ENCODE data around the gene SPP2. TPM values are rescaled to one million over a fixed set of nuclear protein-coding genes. Genes with fewer than 3 reads are reported as not detected.

Gene SPP2
- total and polyA plus RNA-seq, 2 donors = not detected

DNA sequence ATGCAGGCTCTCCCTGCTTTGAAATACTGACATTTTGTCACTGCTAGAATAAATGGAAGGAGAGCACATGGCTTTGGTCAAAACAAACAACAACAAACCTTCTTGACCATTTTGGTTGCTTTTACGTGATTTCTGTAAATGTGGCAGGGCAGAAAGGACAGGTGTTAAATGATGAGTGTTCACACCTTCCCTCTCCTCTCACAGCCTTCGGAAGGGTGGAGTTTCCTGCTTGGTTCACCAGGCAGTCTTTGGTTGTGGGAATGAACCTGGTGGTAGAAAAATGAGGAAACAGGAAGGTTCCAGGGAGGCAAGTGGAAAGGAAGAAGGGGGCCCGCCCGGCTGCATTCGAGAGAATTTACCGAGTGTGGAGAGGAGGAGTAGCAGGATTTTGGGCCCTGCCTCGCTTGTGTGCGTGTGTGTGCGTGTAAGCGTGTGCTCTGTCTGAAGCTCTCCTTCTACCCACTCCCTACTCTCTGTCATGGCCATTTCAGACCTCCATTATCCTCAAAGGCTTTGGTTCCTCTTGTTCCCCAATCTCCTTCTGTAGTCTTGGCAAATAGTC, 23.7 kb upstream of the SPP2 start:
- DNase-seq (ENCODE audit: extremely low spot score) = no peak
- H3K36me3 ChIP-seq (ENCODE audit: insufficient read depth) = no peaks in the 10 kb centered on the region
- WGBS = 78% methylated on average over 10 of the region's 10 CpGs
- no peak overlapping the region for H3K4me3 ChIP-seq (ENCODE audit: low read depth, low read length)
- H3K4me1 ChIP-seq (ENCODE audit: insufficient read depth) = no peaks in the 10 kb centered on the region
- H3K27ac ChIP-seq (ENCODE audit: low read depth) = no peak overlapping the region

DNA sequence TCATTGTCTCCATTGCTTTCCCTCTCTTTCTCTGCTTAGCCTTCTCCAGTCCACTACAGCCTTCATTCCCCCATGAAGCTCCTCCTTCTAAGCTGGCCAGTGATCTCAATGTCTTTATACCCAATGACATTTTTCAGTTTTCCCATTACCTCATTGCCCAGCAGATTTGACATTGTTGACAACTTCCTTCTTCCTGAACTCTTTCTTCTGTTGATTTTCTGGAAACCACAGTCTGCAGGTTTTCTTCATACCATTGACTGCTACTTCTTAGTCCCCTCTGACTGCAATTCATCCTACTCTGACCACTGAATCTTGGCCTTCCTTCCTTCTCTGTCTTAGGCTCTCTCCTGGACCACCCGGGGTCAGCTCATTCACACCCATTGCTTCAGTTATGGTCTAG, 22.9 kb upstream of the SPP2 start:
- no peak overlapping the region for H3K4me3 ChIP-seq (ENCODE audit: low read depth, low read length)
- 90% methylated on average over 1 of the region's 1 CpG for WGBS
- H3K36me3 ChIP-seq (ENCODE audit: insufficient read depth) = no peaks in the 10 kb centered on the region
- DNase-seq (ENCODE audit: extremely low spot score) = no peak
- no peaks in the 10 kb centered on the region for H3K4me1 ChIP-seq (ENCODE audit: insufficient read depth)
- no peak overlapping the region for H3K27ac ChIP-seq (ENCODE audit: low read depth)

DNA sequence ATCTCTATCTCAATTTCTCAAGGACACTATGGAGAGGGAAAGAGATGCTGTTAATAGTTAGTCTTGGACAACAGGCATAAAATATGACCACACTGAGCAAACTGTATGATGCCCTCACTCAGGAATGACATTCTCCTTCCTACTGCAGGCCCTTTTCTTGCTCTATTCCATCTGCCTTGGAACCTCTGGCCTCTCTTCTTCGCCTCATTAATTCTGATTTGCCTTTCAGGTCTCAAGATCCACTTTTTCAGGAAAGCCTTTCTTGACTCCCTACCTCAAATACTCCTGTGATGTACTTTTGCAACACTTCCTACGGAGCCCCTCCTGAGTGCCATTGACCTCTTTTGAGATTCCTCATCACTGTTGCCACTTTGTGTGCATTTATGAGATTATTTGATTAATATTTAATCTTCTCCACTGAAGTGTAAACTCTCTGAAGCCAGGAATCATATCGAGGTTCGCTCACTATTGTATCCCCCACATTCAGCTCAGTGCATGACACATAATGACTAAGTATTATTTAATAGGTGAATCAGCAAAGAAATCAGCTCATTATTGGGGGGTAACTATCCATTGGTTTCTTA, 21.3 kb upstream of the SPP2 start:
- DNase-seq (ENCODE audit: extremely low spot score) = no peak
- Histone ChIP-seq H3K4me1 (ENCODE audit: insufficient read depth) (no peaks in the 10 kb centered on the region), H3K27ac (ENCODE audit: low read depth) (no peak overlapping the region), H3K4me3 (ENCODE audit: low read depth, low read length) (no peak overlapping the region), H3K36me3 (ENCODE audit: insufficient read depth) (no peaks in the 10 kb centered on the region)
- WGBS = 89% methylated on average over 4 of the region's 4 CpGs

DNA sequence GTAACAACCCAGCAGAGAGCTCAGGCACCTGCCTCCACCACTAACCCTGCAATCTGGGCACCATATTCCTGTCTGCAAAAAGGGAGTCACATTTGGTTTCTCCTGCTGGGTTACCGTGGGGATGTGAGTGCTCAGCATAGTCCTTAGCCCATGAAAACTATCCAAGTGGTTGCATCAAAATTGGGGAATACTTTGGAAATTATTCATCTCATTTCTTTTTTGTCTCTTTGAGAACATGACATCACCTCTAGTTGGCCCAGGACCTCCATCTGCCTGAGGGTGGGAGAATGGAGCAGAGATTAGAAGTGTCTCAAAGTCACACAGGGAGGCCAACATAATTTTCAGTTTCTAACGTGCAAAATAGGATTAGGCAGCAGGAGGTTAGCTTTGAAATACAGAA, 19.3 kb upstream of the SPP2 start:
- DNase-seq (ENCODE audit: extremely low spot score) = no peak
- no peaks in the 10 kb centered on the region for H3K4me1 ChIP-seq (ENCODE audit: insufficient read depth)
- H3K4me3 ChIP-seq (ENCODE audit: low read depth, low read length) = no peak overlapping the region
- WGBS = 63% methylated on average over 2 of the region's 2 CpGs
- no peak overlapping the region for H3K27ac ChIP-seq (ENCODE audit: low read depth)
- H3K36me3 ChIP-seq (ENCODE audit: insufficient read depth) = no peaks in the 10 kb centered on the region

DNA sequence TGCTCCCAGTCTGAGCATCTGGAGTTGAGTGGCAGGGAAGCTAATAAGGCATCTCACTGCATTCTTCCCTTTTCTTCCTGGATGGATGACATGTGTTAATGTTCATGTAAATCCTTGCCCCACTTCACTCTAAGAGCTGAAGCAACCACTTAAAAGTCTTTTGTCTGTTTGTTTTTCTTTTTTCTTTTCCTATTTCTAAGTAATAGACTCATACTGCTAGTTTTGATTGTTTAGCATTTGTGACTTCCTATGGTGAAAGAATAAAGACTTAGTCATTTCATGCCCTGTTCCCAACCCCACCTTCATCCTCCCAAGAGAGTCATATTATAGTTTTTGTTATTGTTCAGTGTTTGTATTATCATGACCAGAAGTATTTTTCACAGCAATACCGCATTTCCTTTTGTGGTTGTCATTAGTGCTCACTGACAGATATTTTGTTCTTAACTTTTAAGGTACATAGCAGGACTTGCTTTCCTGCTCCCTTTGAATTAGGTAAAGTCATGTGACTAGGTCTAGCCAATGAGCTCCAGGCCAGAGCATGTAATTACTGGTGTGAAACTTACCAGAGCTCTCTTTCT, 18.1 kb upstream of the SPP2 start:
- Histone ChIP-seq H3K36me3 (ENCODE audit: insufficient read depth) (no peaks in the 10 kb centered on the region), H3K27ac (ENCODE audit: low read depth) (no peak overlapping the region), H3K4me3 (ENCODE audit: low read depth, low read length) (no peak overlapping the region), H3K4me1 (ENCODE audit: insufficient read depth) (no peaks in the 10 kb centered on the region)
- DNase-seq (ENCODE audit: extremely low spot score) = no peak
- WGBS = 85% methylated on average over 1 of the region's 1 CpG

DNA sequence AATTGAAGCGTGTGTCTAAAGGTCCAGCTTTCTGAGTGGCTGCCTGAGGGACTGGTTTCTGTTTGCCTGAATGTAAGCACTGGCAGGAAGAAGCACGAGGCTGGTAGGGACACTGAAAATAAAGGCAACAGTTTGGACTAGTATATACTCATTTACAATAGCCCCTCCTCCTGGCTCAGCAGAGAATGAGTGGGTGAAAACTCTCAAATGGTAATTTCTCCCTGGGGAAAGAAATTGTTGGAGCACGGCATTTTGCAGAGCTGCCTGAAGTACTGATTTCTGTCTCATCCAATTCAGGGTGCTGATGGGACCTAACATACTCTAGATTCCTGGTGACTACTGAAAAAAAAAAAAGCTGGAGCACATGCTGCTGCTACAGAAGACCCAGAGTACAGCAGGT, 17.3 kb upstream of the SPP2 start:
- H3K4me1 ChIP-seq (ENCODE audit: insufficient read depth) = no peaks in the 10 kb centered on the region
- H3K36me3 ChIP-seq (ENCODE audit: insufficient read depth) = no peaks in the 10 kb centered on the region
- no peak overlapping the region for H3K27ac ChIP-seq (ENCODE audit: low read depth)
- no peak for DNase-seq (ENCODE audit: extremely low spot score)
- no peak overlapping the region for H3K4me3 ChIP-seq (ENCODE audit: low read depth, low read length)
- 79% methylated on average over 3 of the region's 3 CpGs for WGBS

DNA sequence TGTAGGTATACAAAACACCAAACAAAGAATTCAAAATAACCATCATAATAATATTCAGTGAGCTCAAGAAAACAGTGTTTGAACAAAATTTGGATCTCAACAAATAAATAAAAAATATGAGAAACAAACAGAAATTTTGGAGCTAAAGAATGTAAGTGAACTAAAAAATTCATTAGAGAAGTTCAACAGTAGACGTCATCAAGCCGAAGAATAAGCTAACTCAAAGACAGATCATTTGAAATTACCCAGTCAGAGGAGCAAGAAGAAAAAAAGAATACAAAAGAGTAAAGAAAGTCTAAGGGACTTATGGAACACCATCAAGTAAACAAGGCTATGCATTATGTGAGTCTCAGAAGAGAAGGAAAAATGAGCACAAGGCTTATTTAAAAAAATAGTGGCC, 16.6 kb upstream of the SPP2 start:
- H3K27ac ChIP-seq (ENCODE audit: low read depth) = no peak overlapping the region
- WGBS = 93% methylated on average over 2 of the region's 2 CpGs

DNA sequence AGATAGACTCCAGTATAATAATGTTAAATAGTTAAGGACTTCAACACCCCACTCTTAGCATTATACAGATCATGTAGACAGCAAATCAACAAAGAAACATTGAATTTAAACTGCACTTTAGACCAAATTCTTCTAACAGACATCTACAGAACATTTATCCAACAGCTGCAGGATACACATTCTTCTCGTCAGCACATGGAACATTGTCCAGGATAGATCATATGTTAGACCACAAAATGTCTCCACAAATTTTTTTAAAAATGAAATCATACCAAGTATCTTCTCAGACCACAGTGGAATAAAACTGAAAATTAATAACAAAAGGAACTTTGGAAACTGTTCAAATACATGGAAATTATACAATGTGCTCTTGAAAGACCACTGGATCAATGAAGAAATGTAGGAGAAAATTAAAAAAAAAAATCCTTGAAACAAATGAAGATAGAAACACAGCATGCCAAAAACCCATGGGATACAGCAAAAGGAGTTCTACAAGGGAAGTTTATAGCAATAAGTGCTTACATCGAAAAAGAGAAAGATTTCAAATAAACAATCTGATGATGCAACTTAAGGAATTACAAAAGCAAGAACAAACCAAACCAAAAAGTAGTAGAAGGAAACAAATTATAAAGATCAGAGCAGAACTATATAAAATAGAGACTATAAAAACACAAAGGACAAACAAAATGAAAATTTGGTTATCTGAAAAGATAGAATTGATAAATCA, 12.3 kb upstream of the SPP2 start:
- DNase-seq (ENCODE audit: extremely low spot score) = no peak
- no peak overlapping the region for H3K27ac ChIP-seq (ENCODE audit: low read depth)
- 55% methylated on average over 2 of the region's 2 CpGs for WGBS
- no peaks in the 10 kb centered on the region for H3K36me3 ChIP-seq (ENCODE audit: insufficient read depth)
- H3K4me1 ChIP-seq (ENCODE audit: insufficient read depth) = no peaks in the 10 kb centered on the region
- no peak overlapping the region for H3K4me3 ChIP-seq (ENCODE audit: low read depth, low read length)

More for the DNA sequence above, 16.6 kb upstream of the SPP2 start:
- no peaks in the 10 kb centered on the region for H3K4me1 ChIP-seq (ENCODE audit: insufficient read depth)
- DNase-seq (ENCODE audit: extremely low spot score) = no peak
- no peak overlapping the region for H3K4me3 ChIP-seq (ENCODE audit: low read depth, low read length)
- H3K36me3 ChIP-seq (ENCODE audit: insufficient read depth) = no peaks in the 10 kb centered on the region

DNA sequence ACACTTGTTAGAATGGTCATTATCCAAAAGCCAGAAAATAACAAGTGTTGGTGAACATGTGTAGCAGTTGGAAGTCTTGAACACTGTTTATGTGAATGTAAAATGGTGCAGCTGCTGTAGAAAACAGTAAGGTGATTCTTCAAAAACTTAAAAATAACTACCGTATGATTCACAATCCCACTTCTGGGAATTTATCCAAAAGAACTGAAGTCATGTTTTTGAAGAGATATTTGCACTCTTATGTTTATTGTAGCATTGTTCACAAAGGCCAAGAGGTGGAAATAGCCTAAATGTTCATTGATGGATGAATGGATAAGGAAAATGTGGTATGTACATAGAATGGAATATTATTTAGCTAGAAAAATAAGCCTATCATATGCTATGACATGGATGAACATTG, 6.3 kb upstream of the SPP2 start:
- DNase-seq (ENCODE audit: extremely low spot score) = no peak
- WGBS = 18% methylated on average over 1 of the region's 1 CpG
- Histone ChIP-seq H3K4me3 (ENCODE audit: low read depth, low read length) (no peak overlapping the region), H3K4me1 (ENCODE audit: insufficient read depth) (no peaks in the 10 kb centered on the region), H3K36me3 (ENCODE audit: insufficient read depth) (no peaks in the 10 kb centered on the region), H3K27ac (ENCODE audit: low read depth) (no peak overlapping the region)

DNA sequence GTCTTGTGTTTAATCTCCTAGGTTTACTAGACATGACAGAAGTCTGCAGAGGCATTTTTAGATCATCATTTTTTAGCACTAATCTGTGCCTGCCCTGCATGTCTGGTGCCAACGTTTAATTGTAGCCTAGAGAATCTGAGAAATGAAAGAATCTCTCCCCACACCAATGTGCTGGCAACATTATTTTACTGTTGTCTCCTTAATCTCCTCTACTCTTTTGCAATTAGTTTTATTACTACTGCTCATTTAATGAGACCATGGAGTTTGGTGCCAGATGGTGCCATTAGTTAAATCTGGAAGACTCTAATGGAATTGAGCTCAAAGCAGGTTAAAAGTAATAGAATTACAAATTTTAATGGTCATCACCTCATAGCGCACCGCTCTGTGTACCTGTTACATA, 4.0 kb upstream of the SPP2 start:
- DNase-seq (ENCODE audit: extremely low spot score) = no peak
- whole genome bisulfite sequencing = 71% methylated on average over 3 of the region's 3 CpGs
- H3K4me1 ChIP-seq (ENCODE audit: insufficient read depth) = no peaks in the 10 kb centered on the region
- H3K27ac ChIP-seq (ENCODE audit: low read depth) = no peak overlapping the region
- no peak overlapping the region for H3K4me3 ChIP-seq (ENCODE audit: low read depth, low read length)
- no peaks in the 10 kb centered on the region for H3K36me3 ChIP-seq (ENCODE audit: insufficient read depth)

DNA sequence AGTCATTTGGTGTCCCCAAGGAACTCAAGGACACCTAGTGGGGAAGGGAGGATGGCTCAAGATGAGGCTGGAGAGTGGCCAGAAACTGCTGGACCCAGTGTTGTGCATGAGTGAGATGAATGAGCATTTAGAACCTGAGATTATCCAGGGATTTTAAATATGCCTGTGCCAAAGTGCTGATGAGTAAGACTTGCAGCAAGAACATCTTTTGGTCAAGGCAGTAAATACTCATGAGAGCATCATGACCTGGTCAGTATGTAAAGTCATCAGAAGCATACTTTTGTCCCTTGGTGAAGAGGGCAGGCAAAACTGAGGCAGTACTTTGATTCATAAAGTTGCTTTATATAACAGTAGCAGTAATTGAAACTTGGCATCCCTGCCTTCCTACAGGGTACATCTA, 3.1 kb upstream of the SPP2 start:
- Histone ChIP-seq H3K27ac (ENCODE audit: low read depth) (no peak overlapping the region), H3K4me3 (ENCODE audit: low read depth, low read length) (no peak overlapping the region)

DNA sequence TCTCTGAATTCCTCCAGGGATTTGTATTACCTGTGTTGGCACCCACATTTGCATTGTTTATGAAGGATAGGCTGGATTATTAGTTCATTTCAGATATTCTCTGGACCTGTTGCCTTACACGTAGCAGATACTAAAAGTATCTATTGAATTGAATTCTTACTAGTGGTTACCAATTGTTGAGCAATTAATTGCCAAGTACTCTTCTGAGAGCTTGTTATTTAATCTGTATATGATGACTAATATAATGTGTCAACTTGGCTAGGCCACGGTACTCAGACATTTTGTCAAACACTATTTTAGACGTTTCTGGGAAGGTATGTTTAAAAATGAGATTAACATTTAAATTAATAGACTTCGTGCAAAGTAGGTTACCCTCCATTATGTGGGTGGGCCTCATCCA, 2.5 kb upstream of the SPP2 start:
- Histone ChIP-seq H3K36me3 (ENCODE audit: insufficient read depth) (no peaks in the 10 kb centered on the region), H3K27ac (ENCODE audit: low read depth) (no peak overlapping the region), H3K4me1 (ENCODE audit: insufficient read depth) (no peaks in the 10 kb centered on the region), H3K4me3 (ENCODE audit: low read depth, low read length) (no peak overlapping the region)
- DNase-seq (ENCODE audit: extremely low spot score) = no peak
- 77% methylated on average over 4 of the region's 4 CpGs for WGBS

More for the DNA sequence above, 3.1 kb upstream of the SPP2 start:
- Histone ChIP-seq H3K4me1 (ENCODE audit: insufficient read depth) (no peaks in the 10 kb centered on the region), H3K36me3 (ENCODE audit: insufficient read depth) (no peaks in the 10 kb centered on the region)
- no peak for DNase-seq (ENCODE audit: extremely low spot score)

DNA sequence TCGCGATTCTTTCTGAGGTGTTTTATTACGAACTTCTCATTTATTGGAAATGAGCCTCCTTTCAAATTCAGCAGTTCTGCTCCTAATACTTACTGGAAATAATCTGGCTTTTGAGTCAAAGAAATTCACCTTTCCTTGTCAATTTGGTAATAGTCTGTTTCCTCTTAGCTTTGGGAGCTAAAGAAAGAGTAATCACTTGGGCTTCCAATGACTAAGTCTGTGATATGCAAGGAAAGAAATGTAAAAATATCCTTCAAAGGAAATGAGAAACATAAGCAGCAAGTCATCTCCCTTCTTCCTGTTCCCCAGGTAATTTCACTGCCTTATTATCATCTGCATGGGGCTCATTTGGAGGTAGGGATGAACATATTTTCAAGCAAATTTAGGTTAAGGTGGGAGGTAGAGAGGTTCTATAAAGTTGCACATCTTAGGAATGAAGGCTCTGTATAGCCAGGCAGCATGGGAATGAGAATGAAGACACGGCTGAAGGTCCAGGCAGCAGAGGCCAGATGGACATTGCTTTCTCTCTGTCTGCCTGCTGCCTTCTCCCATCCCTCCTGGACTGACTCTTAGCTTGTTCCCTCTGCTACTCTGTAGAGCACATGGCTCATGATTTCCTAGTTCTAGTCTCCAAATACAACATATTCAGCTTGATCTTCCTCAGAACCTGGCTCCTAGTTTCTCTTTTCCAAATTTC, 1.0 kb downstream of the SPP2 start:
- no peaks in the 10 kb centered on the region for H3K4me1 ChIP-seq (ENCODE audit: insufficient read depth)
- no peak overlapping the region for H3K4me3 ChIP-seq (ENCODE audit: low read depth, low read length)
- no peak overlapping the region for H3K27ac ChIP-seq (ENCODE audit: low read depth)
- no peak for DNase-seq (ENCODE audit: extremely low spot score)
- 80% methylated on average over 4 of the region's 4 CpGs for WGBS
- H3K36me3 ChIP-seq (ENCODE audit: insufficient read depth) = no peaks in the 10 kb centered on the region

DNA sequence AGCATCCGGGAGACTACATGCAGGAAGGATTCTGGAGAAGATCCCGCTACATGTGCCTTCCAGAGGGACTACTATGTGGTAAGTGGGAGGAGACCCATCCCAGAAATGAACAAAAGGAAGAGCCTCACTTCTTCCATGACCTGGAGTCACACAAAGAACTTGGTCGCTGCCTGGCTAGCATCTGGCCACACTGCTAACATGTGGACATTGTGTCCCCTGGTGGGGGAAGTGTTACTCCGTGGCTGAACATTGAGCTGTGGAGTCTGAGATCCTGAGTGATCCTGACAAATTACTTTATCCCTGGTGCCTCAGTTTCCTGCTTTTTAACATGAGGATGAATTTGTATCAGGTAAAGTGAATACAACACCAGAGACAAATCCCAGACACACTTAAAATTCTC, 8.4 kb downstream of the SPP2 start:
- H3K4me3 ChIP-seq (ENCODE audit: low read depth, low read length) = no peak overlapping the region
- 85% methylated on average over 4 of the region's 4 CpGs for WGBS
- no peaks in the 10 kb centered on the region for H3K4me1 ChIP-seq (ENCODE audit: insufficient read depth)
- H3K36me3 ChIP-seq (ENCODE audit: insufficient read depth) = no peaks in the 10 kb centered on the region
- H3K27ac ChIP-seq (ENCODE audit: low read depth) = no peak overlapping the region
- no peak for DNase-seq (ENCODE audit: extremely low spot score)
